Measurements from ENCODE around the gene CDK5R2. TPM values are rescaled to one million over a fixed set of nuclear protein-coding genes. Genes with fewer than 3 reads are reported as not detected.

The CDK5R2 gene
- total RNA-seq, 1 donor from 2014 or later: not detected

DNA sequence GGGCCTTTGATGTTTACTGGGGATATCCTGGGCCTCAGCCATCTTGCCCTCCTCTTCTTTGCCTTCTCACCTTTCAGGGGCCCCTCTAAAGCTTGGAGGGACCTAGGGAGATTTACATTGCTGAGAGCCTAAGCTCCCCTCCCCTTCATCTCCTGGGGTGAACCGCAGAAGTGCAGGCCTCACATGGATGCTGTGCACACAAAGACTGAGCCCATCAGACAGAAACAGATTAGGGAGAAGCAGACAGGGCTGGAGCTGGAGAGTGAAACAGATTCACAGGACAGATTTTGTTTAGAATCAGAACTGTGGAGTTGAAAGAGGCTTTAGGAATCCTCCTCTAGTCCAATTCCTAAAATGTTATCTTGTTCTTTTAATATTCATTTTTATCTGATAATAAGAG lies 3.4 kb upstream of the CDK5R2 start:
- H3K27ac Mint-ChIP-seq: no peak overlapping the region
- peaks cover 61% of the 10 kb centered on the region for H3K27me3 Mint-ChIP-seq
- no peaks in the 10 kb centered on the region for H3K9me3 Mint-ChIP-seq
- intact Hi-C loops (cut with micrococcal nuclease): no loop called here
- no peak for DNase-seq
- peaks cover 4% of the 10 kb centered on the region for H3K4me1 Mint-ChIP-seq
- H3K36me3 Mint-ChIP-seq (ENCODE audit: low read depth): peaks cover under 1% of the 10 kb centered on the region
- H3K4me3 Mint-ChIP-seq: no peak overlapping the region

DNA sequence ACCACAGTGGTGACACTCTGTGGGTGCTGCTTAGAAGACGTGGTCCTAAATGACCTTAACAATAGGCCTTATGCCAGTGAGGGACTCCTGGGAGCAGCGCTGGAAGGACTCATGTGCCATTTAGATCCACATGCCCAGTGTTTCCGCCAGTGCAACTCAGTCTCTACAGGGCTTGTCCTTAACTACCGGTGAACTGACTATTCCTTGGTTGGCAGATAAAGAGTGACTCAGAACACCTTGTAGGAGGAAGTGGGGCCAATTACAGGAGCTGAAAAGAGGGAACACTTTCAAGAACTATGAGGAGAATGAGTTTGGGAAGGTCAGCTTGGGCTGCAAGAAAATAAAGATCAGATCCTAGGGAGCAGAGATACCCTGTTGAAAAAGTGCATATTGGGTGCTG lies 1.8 kb upstream of the CDK5R2 start:
- peaks cover 8% of the 10 kb centered on the region for H3K4me1 Mint-ChIP-seq
- no peaks in the 10 kb centered on the region for H3K9me3 Mint-ChIP-seq
- peaks cover 69% of the 10 kb centered on the region for H3K27me3 Mint-ChIP-seq
- H3K27ac Mint-ChIP-seq: no peak overlapping the region
- no peak for DNase-seq
- peaks cover 4% of the 10 kb centered on the region for H3K36me3 Mint-ChIP-seq (ENCODE audit: low read depth)
- intact Hi-C loops (cut with micrococcal nuclease): no loop called here
- H3K4me3 Mint-ChIP-seq: no peak overlapping the region

- Mint-ChIP-seq H3K27ac (no peak overlapping the region), H3K27me3 (peaks cover 71% of the 10 kb centered on the region), H3K9me3 (peaks cover 2% of the 10 kb centered on the region), H3K4me1 (peaks cover 8% of the 10 kb centered on the region), H3K36me3 (ENCODE audit: low read depth) (peaks cover 4% of the 10 kb centered on the region), H3K4me3 (no peak overlapping the region)
- no peak for DNase-seq
- intact Hi-C loops (cut with micrococcal nuclease): no loop called here
Observed at GRCh38 chr2:218958276-218958675, 1.2 kb upstream of the CDK5R2 start.

GRCh38 chr2:218959761-218960308 lies 369 bp downstream of the CDK5R2 start:
- Mint-ChIP-seq H3K27me3 (peaks cover 77% of the 10 kb centered on the region), H3K4me3 (no peak overlapping the region), H3K36me3 (ENCODE audit: low read depth) (peaks cover 4% of the 10 kb centered on the region), H3K4me1 (peaks cover 8% of the 10 kb centered on the region), H3K27ac (no peak overlapping the region), H3K9me3 (peaks cover 7% of the 10 kb centered on the region)
- no peak for DNase-seq
- intact Hi-C loops (cut with micrococcal nuclease): loop anchor here (2.0 to 5.0 kb wide), 3 partner anchors 23 to 97 kb away; no protein-coding TSS in a partner anchor

GRCh38 chr2:218960309-218961165 lies 1.1 kb downstream of the CDK5R2 start:
- Mint-ChIP-seq H3K4me1 (peaks cover 8% of the 10 kb centered on the region), H3K36me3 (ENCODE audit: low read depth) (peaks cover 4% of the 10 kb centered on the region), H3K9me3 (peaks cover 7% of the 10 kb centered on the region), H3K27ac (no peak overlapping the region), H3K27me3 (peaks cover 76% of the 10 kb centered on the region), H3K4me3 (no peak overlapping the region)
- intact Hi-C loops (cut with micrococcal nuclease): loop anchor here (2.0 to 5.0 kb wide), 3 partner anchors 22 to 97 kb away; no protein-coding TSS in a partner anchor
- no peak for DNase-seq

- H3K27ac Mint-ChIP-seq: peak overlapping the region; percentile 42
- no peak for DNase-seq
- no peak overlapping the region for H3K4me3 Mint-ChIP-seq
- H3K27me3 Mint-ChIP-seq: peaks cover 77% of the 10 kb centered on the region
- peaks cover 7% of the 10 kb centered on the region for H3K9me3 Mint-ChIP-seq
- H3K36me3 Mint-ChIP-seq (ENCODE audit: low read depth): peaks cover 4% of the 10 kb centered on the region
- H3K4me1 Mint-ChIP-seq: peaks cover 8% of the 10 kb centered on the region
- intact Hi-C loops (cut with micrococcal nuclease): loop anchor here (2.0 to 5.0 kb wide), 3 partner anchors 22 to 96 kb away; no protein-coding TSS in a partner anchor
Observed at GRCh38 chr2:218961229-218961628, 1.8 kb downstream of the CDK5R2 start.

- Mint-ChIP-seq H3K4me1 (peaks cover 8% of the 10 kb centered on the region), H3K9me3 (peaks cover 7% of the 10 kb centered on the region), H3K27me3 (peaks cover 70% of the 10 kb centered on the region), H3K4me3 (no peak overlapping the region), H3K36me3 (ENCODE audit: low read depth) (peaks cover 4% of the 10 kb centered on the region), H3K27ac (no peak overlapping the region)
- DNase-seq: peak; percentile 67
- intact Hi-C loops (cut with micrococcal nuclease): loop anchor here (2.0 to 5.0 kb wide), 3 partner anchors 21 to 95 kb away; no protein-coding TSS in a partner anchor
Observed at GRCh38 chr2:218961651-218962570, 2.4 kb downstream of the CDK5R2 start.

- Mint-ChIP-seq H3K27me3 (peaks cover 62% of the 10 kb centered on the region), H3K4me3 (no peak overlapping the region), H3K4me1 (peaks cover 8% of the 10 kb centered on the region), H3K27ac (no peak overlapping the region), H3K36me3 (ENCODE audit: low read depth) (peaks cover 4% of the 10 kb centered on the region), H3K9me3 (peaks cover 7% of the 10 kb centered on the region)
- peak; percentile 90 for DNase-seq
- intact Hi-C loops (cut with micrococcal nuclease): loop anchor here (5.0 kb wide), 2 partner anchors 34 to 94 kb away; no protein-coding TSS in a partner anchor
Observed at GRCh38 chr2:218962859-218963492, 3.5 kb downstream of the CDK5R2 start.

DNA sequence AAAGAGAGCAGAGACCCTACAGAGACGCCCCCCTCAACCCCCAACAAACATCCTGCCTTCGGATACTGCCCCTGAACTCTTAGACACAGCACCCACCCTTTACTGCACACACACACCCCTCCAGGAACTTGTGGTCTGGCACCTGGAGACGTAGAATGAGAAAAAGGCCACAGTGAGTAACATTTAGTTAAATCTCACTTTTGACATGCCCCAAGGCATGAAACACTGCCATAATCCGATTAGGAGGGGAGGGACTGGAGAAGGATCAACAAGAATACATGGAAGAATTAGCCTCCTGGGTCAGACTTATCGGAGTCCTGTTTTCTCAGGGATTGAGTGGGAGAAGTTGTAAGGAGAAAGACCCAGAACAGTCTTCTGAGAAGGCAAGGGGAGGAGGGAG lies 4.1 kb downstream of the CDK5R2 start:
- Mint-ChIP-seq H3K4me1 (peaks cover 8% of the 10 kb centered on the region), H3K9me3 (peaks cover 7% of the 10 kb centered on the region), H3K27me3 (peaks cover 56% of the 10 kb centered on the region), H3K4me3 (no peak overlapping the region), H3K36me3 (ENCODE audit: low read depth) (peaks cover 4% of the 10 kb centered on the region), H3K27ac (no peak overlapping the region)
- intact Hi-C loops (cut with micrococcal nuclease): loop anchor here (5.0 kb wide), 2 partner anchors 34 to 94 kb away; no protein-coding TSS in a partner anchor
- DNase-seq: no peak

GRCh38 chr2:218964041-218964771 lies 4.7 kb downstream of the CDK5R2 start:
- no peak overlapping the region for H3K27ac Mint-ChIP-seq
- H3K36me3 Mint-ChIP-seq (ENCODE audit: low read depth): peaks cover 4% of the 10 kb centered on the region
- intact Hi-C loops (cut with micrococcal nuclease): loop anchor here (5.0 kb wide), 2 partner anchors 33 to 93 kb away; no protein-coding TSS in a partner anchor
- peaks cover 53% of the 10 kb centered on the region for H3K27me3 Mint-ChIP-seq
- no peak for DNase-seq
- peaks cover 7% of the 10 kb centered on the region for H3K9me3 Mint-ChIP-seq
- H3K4me1 Mint-ChIP-seq: peaks cover 5% of the 10 kb centered on the region
- no peak overlapping the region for H3K4me3 Mint-ChIP-seq

GRCh38 chr2:218970894-218971293 lies 11.4 kb downstream of the CDK5R2 start:
- intact Hi-C loops (cut with micrococcal nuclease): no loop called here
- Mint-ChIP-seq H3K27me3 (peaks cover 37% of the 10 kb centered on the region), H3K9me3 (no peaks in the 10 kb centered on the region)

GRCh38 chr2:218975060-218975777 lies 15.8 kb downstream of the CDK5R2 start:
- Mint-ChIP-seq H3K27me3 (peaks cover 58% of the 10 kb centered on the region), H3K4me1 (peaks cover 3% of the 10 kb centered on the region), H3K4me3 (no peak overlapping the region), H3K36me3 (ENCODE audit: low read depth) (peaks cover 2% of the 10 kb centered on the region), H3K9me3 (no peaks in the 10 kb centered on the region), H3K27ac (no peak overlapping the region)
- intact Hi-C loops (cut with micrococcal nuclease): loop anchor here (5.0 kb wide), 1 partner anchor 123 kb away; no protein-coding TSS in a partner anchor
- DNase-seq: no peak

More at GRCh38 chr2:218970894-218971293, 11.4 kb downstream of the CDK5R2 start:
- DNase-seq: no peak
- H3K4me1 Mint-ChIP-seq: no peaks in the 10 kb centered on the region
- no peak overlapping the region for H3K4me3 Mint-ChIP-seq
- no peaks in the 10 kb centered on the region for H3K36me3 Mint-ChIP-seq (ENCODE audit: low read depth)
- no peak overlapping the region for H3K27ac Mint-ChIP-seq
